ENCODE results near the gene SPEN. TPM values are rescaled to one million over a fixed set of nuclear protein-coding genes. Genes with fewer than 3 reads are reported as not detected.

Gene SPEN
- total RNA-seq, 1 donor from 2014 or later: 19.2 TPM

DNA sequence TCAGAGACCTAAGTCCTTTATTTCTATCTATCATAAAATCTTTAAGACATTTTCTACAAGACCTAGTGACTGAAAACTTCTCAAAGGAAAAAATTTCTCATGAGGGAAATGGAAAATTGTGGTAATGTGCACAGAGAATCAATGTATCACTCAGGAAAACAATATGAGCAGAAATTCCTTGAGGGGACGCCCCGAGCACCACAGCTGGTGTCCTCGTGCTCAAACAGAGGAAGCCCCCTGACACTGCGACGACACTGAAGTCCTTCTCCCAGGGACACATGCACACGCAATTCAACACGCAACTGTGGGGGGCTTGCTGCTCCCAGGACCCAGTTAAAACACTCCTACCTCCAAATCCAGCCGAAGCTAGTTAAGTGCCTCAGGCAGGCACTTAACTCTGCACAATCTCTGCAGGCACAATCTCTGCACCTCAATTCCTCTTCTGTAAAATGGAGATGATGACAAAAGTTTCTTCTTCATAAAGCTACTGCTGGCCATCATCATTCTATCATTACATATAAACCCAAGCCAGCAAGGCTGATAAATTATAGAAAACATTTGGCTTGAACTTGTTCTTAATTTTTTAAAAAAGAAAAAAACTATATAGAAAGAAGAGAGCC, 112.4 kb downstream of the SPEN start:
- DNase-seq (ENCODE audit: low read depth): no peak
- TF ChIP-seq, protein P1, sequence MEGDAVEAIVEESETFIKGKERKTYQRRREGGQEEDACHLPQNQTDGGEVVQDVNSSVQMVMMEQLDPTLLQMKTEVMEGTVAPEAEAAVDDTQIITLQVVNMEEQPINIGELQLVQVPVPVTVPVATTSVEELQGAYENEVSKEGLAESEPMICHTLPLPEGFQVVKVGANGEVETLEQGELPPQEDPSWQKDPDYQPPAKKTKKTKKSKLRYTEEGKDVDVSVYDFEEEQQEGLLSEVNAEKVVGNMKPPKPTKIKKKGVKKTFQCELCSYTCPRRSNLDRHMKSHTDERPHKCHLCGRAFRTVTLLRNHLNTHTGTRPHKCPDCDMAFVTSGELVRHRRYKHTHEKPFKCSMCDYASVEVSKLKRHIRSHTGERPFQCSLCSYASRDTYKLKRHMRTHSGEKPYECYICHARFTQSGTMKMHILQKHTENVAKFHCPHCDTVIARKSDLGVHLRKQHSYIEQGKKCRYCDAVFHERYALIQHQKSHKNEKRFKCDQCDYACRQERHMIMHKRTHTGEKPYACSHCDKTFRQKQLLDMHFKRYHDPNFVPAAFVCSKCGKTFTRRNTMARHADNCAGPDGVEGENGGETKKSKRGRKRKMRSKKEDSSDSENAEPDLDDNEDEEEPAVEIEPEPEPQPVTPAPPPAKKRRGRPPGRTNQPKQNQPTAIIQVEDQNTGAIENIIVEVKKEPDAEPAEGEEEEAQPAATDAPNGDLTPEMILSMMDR (IDR thresholded peaks at IDR 0.05; ENCODE audit: insufficient read depth, low read length, severe bottlenecking): no peak
- no peak for FAIRE-seq
- no peak overlapping the region for H3K4me3 ChIP-seq (ENCODE audit: low read depth, low read length)
- H3K27me3 ChIP-seq (ENCODE audit: control insufficient read depth, insufficient read depth, low read length): no peaks in the 10 kb centered on the region
- H3K36me3 ChIP-seq (ENCODE audit: control insufficient read depth, insufficient read depth, low read length): peaks cover 3% of the 10 kb centered on the region

DNA sequence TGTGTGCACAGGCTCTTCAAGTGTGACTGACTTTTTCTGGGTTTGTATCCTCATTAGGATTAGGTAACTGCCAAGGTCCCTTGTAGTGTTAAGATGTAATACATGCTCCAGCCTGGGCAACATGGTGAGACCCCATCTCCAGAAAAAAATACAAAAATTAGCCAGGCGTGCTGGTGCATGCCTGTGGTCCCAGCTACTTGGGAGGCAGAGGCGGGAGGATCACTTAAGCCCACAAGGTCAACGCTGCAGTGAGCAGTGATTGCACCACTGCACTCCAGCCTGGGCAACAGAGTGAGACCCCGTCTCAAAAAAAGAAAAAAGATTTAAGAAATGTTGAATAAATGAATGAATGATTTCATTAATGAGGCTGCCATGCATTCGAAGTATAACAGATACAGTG, 113.3 kb downstream of the SPEN start:
- no peak for FAIRE-seq
- no peaks in the 10 kb centered on the region for H3K27me3 ChIP-seq (ENCODE audit: control insufficient read depth, insufficient read depth, low read length)
- peaks cover 3% of the 10 kb centered on the region for H3K36me3 ChIP-seq (ENCODE audit: control insufficient read depth, insufficient read depth, low read length)
- TF ChIP-seq, protein P1 (IDR thresholded peaks at IDR 0.05; ENCODE audit: insufficient read depth, low read length, severe bottlenecking): no peak
- DNase-seq (ENCODE audit: low read depth): no peak
- H3K4me3 ChIP-seq (ENCODE audit: low read depth, low read length): no peak overlapping the region

DNA sequence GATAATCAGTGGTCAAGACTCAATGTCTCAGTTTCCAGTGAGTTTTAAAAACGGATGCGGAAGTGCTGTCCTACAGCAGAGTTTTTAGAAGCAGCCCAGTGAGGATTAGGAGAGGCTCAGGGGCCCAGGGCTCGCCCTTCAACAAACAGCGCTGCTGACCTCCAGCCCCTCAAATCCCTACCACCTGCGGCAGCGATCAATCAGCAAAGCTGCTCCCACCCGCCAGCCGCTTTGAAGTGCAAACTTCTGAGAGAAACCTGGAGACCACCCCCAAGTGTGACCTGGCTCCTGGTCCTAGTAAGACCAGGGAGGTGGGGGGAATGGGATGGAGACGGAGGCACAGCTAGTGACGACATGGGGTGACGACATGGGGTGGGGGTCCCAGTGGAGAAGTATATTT, 114.0 kb downstream of the SPEN start:
- DNase-seq (ENCODE audit: low read depth) (no peak), FAIRE-seq (no peak)
- TF ChIP-seq, protein P1 (IDR thresholded peaks at IDR 0.05; ENCODE audit: insufficient read depth, low read length, severe bottlenecking): no peak
- Histone ChIP-seq H3K36me3 (ENCODE audit: control insufficient read depth, insufficient read depth, low read length) (peaks cover 3% of the 10 kb centered on the region), H3K4me3 (ENCODE audit: low read depth, low read length) (no peak overlapping the region), H3K27me3 (ENCODE audit: control insufficient read depth, insufficient read depth, low read length) (no peaks in the 10 kb centered on the region)

DNA sequence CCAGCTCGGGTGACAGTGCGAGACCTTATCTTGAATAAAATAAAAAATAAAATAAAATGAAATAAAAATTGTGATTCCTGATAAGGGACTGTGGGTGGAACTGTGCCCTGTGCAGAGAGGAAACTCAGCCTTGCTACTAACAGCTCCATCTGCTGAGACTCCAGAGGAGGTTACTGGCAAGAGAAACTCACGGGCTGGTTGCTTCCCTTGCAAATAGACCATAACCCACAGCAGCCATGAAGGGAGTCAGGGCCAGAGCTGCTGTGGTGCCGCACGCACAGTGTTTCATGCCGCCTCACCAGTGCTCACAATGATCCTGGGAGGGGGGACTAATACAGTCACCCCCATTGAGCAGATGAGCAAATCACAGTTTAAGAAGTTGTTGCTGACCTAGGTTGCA, 114.7 kb downstream of the SPEN start:
- FAIRE-seq (no peak), DNase-seq (ENCODE audit: low read depth) (no peak)
- Histone ChIP-seq H3K27me3 (ENCODE audit: control insufficient read depth, insufficient read depth, low read length) (no peaks in the 10 kb centered on the region), H3K4me3 (ENCODE audit: low read depth, low read length) (no peak overlapping the region), H3K36me3 (ENCODE audit: control insufficient read depth, insufficient read depth, low read length) (peaks cover 3% of the 10 kb centered on the region)
- TF ChIP-seq, protein P1 (IDR thresholded peaks at IDR 0.05; ENCODE audit: insufficient read depth, low read length, severe bottlenecking): no peak

DNA sequence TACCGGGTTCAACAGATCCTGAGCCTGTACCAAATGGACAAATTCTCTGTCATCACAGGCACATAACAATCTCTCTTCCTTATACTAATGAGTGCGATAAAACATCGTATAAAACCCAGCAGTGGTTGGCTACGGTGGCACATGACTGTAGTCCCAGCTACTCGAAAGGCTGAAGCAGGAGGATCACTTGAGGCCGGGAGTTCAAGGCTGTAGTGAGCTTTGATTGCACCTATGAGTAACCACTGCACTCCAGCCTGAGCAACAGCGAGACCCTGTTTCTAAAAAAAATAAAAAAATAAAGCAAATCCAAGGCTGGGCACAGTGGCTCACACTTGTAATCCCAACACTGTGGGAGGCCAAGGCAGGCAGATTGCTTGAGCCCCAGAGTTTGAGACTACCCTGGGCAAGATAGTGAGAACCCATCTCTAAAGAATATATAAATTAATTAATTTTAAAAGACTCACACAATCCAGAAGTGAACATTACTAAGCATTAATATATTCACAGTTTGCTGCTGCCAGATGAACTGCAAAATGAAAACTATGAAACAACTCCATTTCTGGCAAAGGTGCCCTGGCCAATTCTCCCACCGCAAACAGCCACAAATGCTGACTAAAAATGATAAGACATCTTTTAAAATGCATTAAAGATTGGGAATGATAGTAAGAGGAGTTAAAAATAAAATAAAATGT, 115.3 kb downstream of the SPEN start:
- Histone ChIP-seq H3K36me3 (ENCODE audit: control insufficient read depth, insufficient read depth, low read length) (peaks cover 3% of the 10 kb centered on the region), H3K4me3 (ENCODE audit: low read depth, low read length) (no peak overlapping the region), H3K27me3 (ENCODE audit: control insufficient read depth, insufficient read depth, low read length) (no peaks in the 10 kb centered on the region)
- TF ChIP-seq, protein P1 (IDR thresholded peaks at IDR 0.05; ENCODE audit: insufficient read depth, low read length, severe bottlenecking): no peak
- FAIRE-seq (no peak), DNase-seq (ENCODE audit: low read depth) (no peak)

Measured in bronchial epithelial cell (primary cell).